CD14-positive monocyte (primary cell): Measurements from ENCODE around the gene NME7. TPM values are rescaled to one million over a fixed set of nuclear protein-coding genes. Genes with fewer than 3 reads are reported as not detected.

ENCODE experiments used
- DNase-seq, 3 donors: peaks; one replicate each; pipeline ENCODE4 v3.0.0-alpha.2; 2011 to 2022
- H2AFZ ChIP-seq: 2 replicates; pipeline ENCODE4 v1.6.0; 2012; ENCODE audit warnings: mild to moderate bottlenecking, low read depth, low read length, inconsistent platforms; ENCODE audit not compliant: insufficient read depth, poor library complexity, severe bottlenecking
- H3K27ac ChIP-seq, 2 donors: 1 replicate in 1 of 2; 2 replicates in 1 of 2; pipeline ENCODE4 v1.5.1; 2012 to 2013; ENCODE audit warnings: low read length in 2 of 2, control low read depth in 1 of 2, inconsistent platforms in 1 of 2, low read depth in 1 of 2, mild to moderate bottlenecking in 1 of 2
- H3K27me3 ChIP-seq, 2 donors: one replicate each; pipeline versions ENCODE4 v1.6.0 to v1.6.1; 2011 to 2013; ENCODE audit warnings: low read length in 2 of 2; ENCODE audit not compliant: control insufficient read depth in 2 of 2, insufficient read depth in 2 of 2
- H3K36me3 ChIP-seq, 2 donors: replicated peaks in 1 of 2; 1 replicate in 1 of 2; 2 replicates in 1 of 2; pipeline versions ENCODE4 v1.5.1 to v1.6.1; 2012 to 2013; ENCODE audit warnings: low read length in 2 of 2, control low read depth in 1 of 2, inconsistent platforms in 1 of 2, mild to moderate bottlenecking in 1 of 2; ENCODE audit not compliant: insufficient read depth in 2 of 2, control insufficient read depth in 1 of 2
- H3K4me1 ChIP-seq, 2 donors: 1 replicate in 1 of 2; 2 replicates in 1 of 2; pipeline versions ENCODE4 v1.5.1 to v1.6.1; 2012 to 2013; ENCODE audit warnings: low read length in 2 of 2, control low read depth in 1 of 2, inconsistent platforms in 1 of 2, mild to moderate bottlenecking in 1 of 2, moderate library complexity in 1 of 2; ENCODE audit not compliant: insufficient read depth in 2 of 2, control insufficient read depth in 1 of 2
- H3K4me2 ChIP-seq: replicated peaks from 2 replicates; pipeline ENCODE3; 2012; ENCODE audit warnings: low read length, moderate library complexity, mild to moderate bottlenecking; ENCODE audit not compliant: poor library complexity, severe bottlenecking; ENCODE audit errors: extremely low read depth
- H3K4me3 ChIP-seq, 3 experiments: fragments of 200-600 bp in 1 of 3; sonication (generic) in 1 of 3; replicated peaks in 1 of 3; 1 replicate in 2 of 3; 2 replicates in 1 of 3; pipeline ENCODE4 v1.5.1; 2011 to 2013; ENCODE audit warnings: low read length in 3 of 3, mild to moderate bottlenecking in 3 of 3, control low read depth in 2 of 3, low read depth in 2 of 3, inconsistent platforms in 1 of 3, moderate library complexity in 1 of 3
- H3K79me2 ChIP-seq: 2 replicates; pipeline ENCODE4 v1.6.0; 2012; ENCODE audit warnings: mild to moderate bottlenecking, control low read depth, inconsistent platforms, low read length, moderate library complexity; ENCODE audit not compliant: insufficient read depth
- H3K9ac ChIP-seq: 2 replicates; pipeline ENCODE4 v1.6.0; 2017; ENCODE audit warnings: low read length, mild to moderate bottlenecking; ENCODE audit not compliant: insufficient read depth, poor library complexity, severe bottlenecking
- H3K9me3 ChIP-seq, 2 donors: replicated peaks in 1 of 2; 1 replicate in 1 of 2; 2 replicates in 1 of 2; pipeline versions ENCODE4 v1.5.1 to v1.6.1; 2012 to 2013; ENCODE audit warnings: low read length in 2 of 2, control low read depth in 1 of 2; ENCODE audit not compliant: control insufficient read depth in 1 of 2, insufficient read depth in 1 of 2
- H4K20me1 ChIP-seq: 2 replicates; pipeline ENCODE4 v1.6.0; 2012; ENCODE audit warnings: mild to moderate bottlenecking, low read length, control low read depth, moderate library complexity; ENCODE audit not compliant: insufficient read depth
- H3K27ac Mint-ChIP-seq, 7 donors: one replicate each; pipeline ENCODE4 v1.8.0; 2020; ENCODE audit warnings: mild to moderate bottlenecking in 7 of 7, mixed read lengths in 7 of 7, moderate library complexity in 6 of 7, inconsistent platforms in 2 of 7
- H3K27me3 Mint-ChIP-seq, 3 donors: one replicate each; pipeline ENCODE4 v1.8.0; 2021 to 2022; ENCODE audit warnings: low read depth in 3 of 3, mild to moderate bottlenecking in 3 of 3, mixed read lengths in 3 of 3, moderate library complexity in 3 of 3, inconsistent platforms in 1 of 3
- H3K36me3 Mint-ChIP-seq, 2 donors: one replicate each; pipeline ENCODE4 v1.8.0; 2020; ENCODE audit warnings: mixed read lengths in 2 of 2, inconsistent platforms in 1 of 2, mild to moderate bottlenecking in 1 of 2
- H3K4me1 Mint-ChIP-seq: one replicate; pipeline ENCODE4 v1.8.0; 2020; ENCODE audit warnings: mild to moderate bottlenecking, mixed read lengths
- H3K4me3 Mint-ChIP-seq, 2 donors: one replicate each; pipeline ENCODE4 v1.8.0; 2020; ENCODE audit warnings: mild to moderate bottlenecking in 2 of 2, mixed read lengths in 2 of 2, moderate library complexity in 1 of 2
- H3K9me3 Mint-ChIP-seq, 7 donors: one replicate each; pipeline ENCODE4 v1.8.0; 2020 to 2022; ENCODE audit warnings: mixed read lengths in 7 of 7, mild to moderate bottlenecking in 6 of 7, moderate library complexity in 6 of 7, inconsistent platforms in 2 of 7
- CTCF ChIP-seq: fragments of 200-600 bp; IDR thresholded peaks from one replicate; pipeline ENCODE4 v1.8.0; 2022; ENCODE audit warnings: antibody characterized with exemption, mild to moderate bottlenecking
- WGBS: methylation state at CpG from one replicate; pipeline ENCODE4 v1.1.5; 2013; ENCODE audit warnings: missing lambda C conversion rate; ENCODE audit not compliant: insufficient coverage; 5-methylcytosine and 5-hydroxymethylcytosine counted together
- intact Hi-C, 2 donors: fragments of 100-400 bp; cut with micrococcal nuclease; formaldehyde crosslinking; loops; one replicate each; pipeline versions ENCODE4 v1.15.0 to v1.15.1; 2023
- polyA plus RNA-seq, 3 donors: library from polyadenylated mRNA; depleted of rRNA in 1 of 3; unstranded in 2 of 3; stranded (reverse) in 1 of 3; fragments of 300-500 nt in 2 of 3; fragments of >200 nt in 1 of 3; fragmentation: Illumina TruSeq in 2 of 3; gene quantifications; 1 replicate in 2 of 3; 2 replicates in 1 of 3; pipeline ENCODE4 v1.2.3, GENCODE V29; 2012 to 2021

Gene NME7
- polyA plus RNA-seq, 3 donors: 3.5 to 8.0 (median 6.0) TPM

GRCh38 chr1:169200319-169200718, 167.3 kb downstream of the NME7 start:
- intact Hi-C loops: no loop called here
- H3K27ac Mint-ChIP-seq: no peak overlapping the region
- H2AFZ ChIP-seq: no peak overlapping the region
- peaks cover 0 to 5% (median 0%) of the 10 kb centered on the region in 7 donors for H3K9me3 Mint-ChIP-seq
- no peaks in the 10 kb centered on the region for H3K36me3 Mint-ChIP-seq
- no peaks in the 10 kb centered on the region for H3K79me2 ChIP-seq
- no peak overlapping the region for H3K4me2 ChIP-seq
- H3K4me3 Mint-ChIP-seq: no peak overlapping the region
- no peaks in the 10 kb centered on the region for H3K4me1 Mint-ChIP-seq
- no peaks in the 10 kb centered on the region for H3K4me1 ChIP-seq
- no peak overlapping the region for H3K4me3 ChIP-seq
- no peaks in the 10 kb centered on the region for H3K27me3 ChIP-seq
- no peak for TF ChIP-seq CTCF
- no peaks in the 10 kb centered on the region for H3K36me3 ChIP-seq
- no peak overlapping the region for H3K9ac ChIP-seq
- no peaks in the 10 kb centered on the region for H3K9me3 ChIP-seq
- H4K20me1 ChIP-seq: no peaks in the 10 kb centered on the region
- H3K27me3 Mint-ChIP-seq: no peaks in the 10 kb centered on the region
- no peak overlapping the region for H3K27ac ChIP-seq
- no peak for DNase-seq

- Mint-ChIP-seq H3K27me3 (no peaks in the 10 kb centered on the region), H3K36me3 (no peaks in the 10 kb centered on the region), H3K9me3 (peaks cover 0 to 5% (median 0%) of the 10 kb centered on the region in 7 donors), H3K4me3 (no peak overlapping the region), H3K4me1 (no peaks in the 10 kb centered on the region), H3K27ac (no peak overlapping the region)
- no CpG with 5 or more reads among the region's 3 CpGs for WGBS
- Histone ChIP-seq H4K20me1 (no peaks in the 10 kb centered on the region), H3K4me3 (no peak overlapping the region), H3K4me1 (no peaks in the 10 kb centered on the region), H2AFZ (no peak overlapping the region), H3K27ac (no peak overlapping the region), H3K79me2 (no peaks in the 10 kb centered on the region), H3K4me2 (no peak overlapping the region), H3K27me3 (no peaks in the 10 kb centered on the region), H3K9ac (no peak overlapping the region), H3K9me3 (no peaks in the 10 kb centered on the region), H3K36me3 (no peaks in the 10 kb centered on the region)
- intact Hi-C loops: no loop called here
- no peak for DNase-seq
- no peak for TF ChIP-seq CTCF
These were observed 171.0 kb downstream of the NME7 start for GRCh38 chr1:169196581-169196980.
